ENCODE results near the gene TSPAN32. TPM values are rescaled to one million over a fixed set of nuclear protein-coding genes. Genes with fewer than 3 reads are reported as not detected.

The TSPAN32 gene
- total RNA-seq, 1 experiment from 2014 or later: not detected

- BruUV-seq (replicated peaks): no TSS peak
- H3K4me1 Mint-ChIP-seq (ENCODE audit: insufficient read depth, unreplicated experiment): no peaks in the 10 kb centered on the region
- intact Hi-C loops (cut with micrococcal nuclease): no loop called here
Observed at GRCh38 chr11:2276280-2277007, 25.4 kb upstream of the TSPAN32 start.

DNA sequence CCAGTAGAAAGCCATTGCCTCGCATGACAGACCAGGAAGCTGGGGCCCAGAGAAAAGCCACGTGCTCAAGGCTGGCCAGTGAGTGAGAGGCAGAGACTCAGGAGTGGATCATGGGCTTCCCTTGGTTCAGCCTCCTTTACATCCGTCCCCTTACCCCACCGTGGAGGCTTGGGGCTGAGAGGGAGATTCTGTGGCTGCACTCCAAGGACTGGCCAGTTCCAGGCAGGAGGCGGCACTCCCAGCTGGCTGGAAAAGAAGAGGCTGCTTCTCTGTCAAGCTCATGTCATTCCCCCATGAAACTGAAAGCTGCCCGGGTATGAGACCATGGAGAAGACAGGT is 24.8 kb upstream of the TSPAN32 start:
- TF ChIP-seq CTCF (IDR thresholded peaks at IDR 0.05; ENCODE audit: unreplicated experiment): no peak
- no peak overlapping the region for H3K27ac Mint-ChIP-seq (ENCODE audit: low read depth, unreplicated experiment)
- peaks cover 5% of the 10 kb centered on the region for H3K9me3 Mint-ChIP-seq (ENCODE audit: unreplicated experiment)
- no peaks in the 10 kb centered on the region for H3K36me3 Mint-ChIP-seq (ENCODE audit: insufficient read depth, unreplicated experiment)
- no peak for DNase-seq (ENCODE audit: unreplicated experiment)
- H3K4me3 Mint-ChIP-seq (ENCODE audit: unreplicated experiment): no peak overlapping the region
- ChIA-PET POLR2A (no interaction called here), CTCF (interaction anchor here (0.6 to 3.3 kb wide), 3 partner anchors 61 to 144 kb away, joined by 3 to 16 read pairs (median 5); no protein-coding TSS in a partner anchor)
- BruUV-seq (replicated peaks): no TSS peak
- intact Hi-C loops (cut with micrococcal nuclease): no loop called here
- peaks cover 55% of the 10 kb centered on the region for H3K27me3 Mint-ChIP-seq (ENCODE audit: insufficient read depth, unreplicated experiment)
- no peaks in the 10 kb centered on the region for H3K4me1 Mint-ChIP-seq (ENCODE audit: insufficient read depth, unreplicated experiment)

More at GRCh38 chr11:2276280-2277007, 25.4 kb upstream of the TSPAN32 start:
- no peak for TF ChIP-seq CTCF (IDR thresholded peaks at IDR 0.05; ENCODE audit: unreplicated experiment)
- no peak overlapping the region for H3K4me3 Mint-ChIP-seq (ENCODE audit: unreplicated experiment)
- CTCF ChIA-PET: interaction anchor here (0.6 to 3.3 kb wide), 3 partner anchors 61 to 144 kb away, joined by 3 to 16 read pairs (median 5); no protein-coding TSS in a partner anchor
- H3K9me3 Mint-ChIP-seq (ENCODE audit: unreplicated experiment): peaks cover 5% of the 10 kb centered on the region
- peaks cover 50% of the 10 kb centered on the region for H3K27me3 Mint-ChIP-seq (ENCODE audit: insufficient read depth, unreplicated experiment)
- DNase-seq (ENCODE audit: unreplicated experiment): no peak
- H3K36me3 Mint-ChIP-seq (ENCODE audit: insufficient read depth, unreplicated experiment): no peaks in the 10 kb centered on the region
- POLR2A ChIA-PET: no interaction called here
- H3K27ac Mint-ChIP-seq (ENCODE audit: low read depth, unreplicated experiment): no peak overlapping the region

DNA sequence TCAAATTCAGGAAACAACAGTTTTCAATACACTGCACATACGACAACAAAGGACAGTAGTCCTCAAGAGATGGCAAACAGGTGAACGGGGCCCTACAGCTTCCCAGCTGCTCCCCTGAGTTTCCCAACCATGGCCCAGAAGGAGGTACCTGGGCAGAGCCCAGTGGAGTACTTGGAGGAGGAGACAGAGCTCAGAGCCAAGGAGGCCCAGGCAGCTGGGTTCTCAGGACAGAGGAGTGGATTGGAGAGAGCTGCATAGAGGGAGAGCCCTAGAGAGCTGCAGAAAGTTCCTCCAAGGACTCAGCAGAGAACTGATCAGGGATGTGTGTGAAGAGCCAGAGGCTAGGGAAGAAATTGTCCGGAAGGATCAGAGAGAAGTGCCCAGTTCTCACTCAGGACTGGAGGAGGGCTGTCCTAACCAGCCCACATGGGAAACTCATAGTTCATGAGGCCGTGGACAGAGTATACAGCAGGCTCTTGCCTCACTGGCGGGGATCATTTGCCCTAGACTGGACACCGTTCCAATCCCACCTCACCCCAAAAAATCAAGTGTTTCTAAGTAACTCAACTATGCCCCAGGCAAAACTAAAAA is 23.8 kb upstream of the TSPAN32 start:
- Mint-ChIP-seq H3K4me1 (ENCODE audit: insufficient read depth, unreplicated experiment) (no peaks in the 10 kb centered on the region), H3K36me3 (ENCODE audit: insufficient read depth, unreplicated experiment) (no peaks in the 10 kb centered on the region)

More for the DNA sequence above, 23.8 kb upstream of the TSPAN32 start:
- CTCF ChIA-PET: interaction anchor here (0.6 kb wide), 1 partner anchor 27 kb away, joined by 3 read pairs; no protein-coding TSS in a partner anchor
- no peak for DNase-seq (ENCODE audit: unreplicated experiment)
- Mint-ChIP-seq H3K9me3 (ENCODE audit: unreplicated experiment) (peaks cover 5% of the 10 kb centered on the region), H3K4me3 (ENCODE audit: unreplicated experiment) (no peak overlapping the region), H3K27ac (ENCODE audit: low read depth, unreplicated experiment) (no peak overlapping the region), H3K27me3 (ENCODE audit: insufficient read depth, unreplicated experiment) (peaks cover 56% of the 10 kb centered on the region)
- POLR2A ChIA-PET: no interaction called here
- intact Hi-C loops (cut with micrococcal nuclease): no loop called here
- no TSS peak for BruUV-seq (replicated peaks)
- TF ChIP-seq CTCF (IDR thresholded peaks at IDR 0.05; ENCODE audit: unreplicated experiment): no peak
